Measurements from ENCODE around the gene SHISA6.

GRCh38 chr17:11209906-11210305, 31.1 kb upstream of the SHISA6 start:
- TF ChIP-seq, protein P1, sequence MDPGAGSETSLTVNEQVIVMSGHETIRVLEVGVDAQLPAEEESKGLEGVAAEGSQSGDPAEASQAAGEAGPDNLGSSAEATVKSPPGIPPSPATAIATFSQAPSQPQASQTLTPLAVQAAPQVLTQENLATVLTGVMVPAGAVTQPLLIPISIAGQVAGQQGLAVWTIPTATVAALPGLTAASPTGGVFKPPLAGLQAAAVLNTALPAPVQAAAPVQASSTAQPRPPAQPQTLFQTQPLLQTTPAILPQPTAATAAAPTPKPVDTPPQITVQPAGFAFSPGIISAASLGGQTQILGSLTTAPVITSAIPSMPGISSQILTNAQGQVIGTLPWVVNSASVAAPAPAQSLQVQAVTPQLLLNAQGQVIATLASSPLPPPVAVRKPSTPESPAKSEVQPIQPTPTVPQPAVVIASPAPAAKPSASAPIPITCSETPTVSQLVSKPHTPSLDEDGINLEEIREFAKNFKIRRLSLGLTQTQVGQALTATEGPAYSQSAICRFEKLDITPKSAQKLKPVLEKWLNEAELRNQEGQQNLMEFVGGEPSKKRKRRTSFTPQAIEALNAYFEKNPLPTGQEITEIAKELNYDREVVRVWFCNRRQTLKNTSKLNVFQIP (CRISPR knock-in tag; IDR thresholded peaks at IDR 0.05; ENCODE audit: borderline replicate concordance, low read depth), result no peak
- TF ChIP-seq OSR1 (CRISPR knock-in tag; IDR thresholded peaks at IDR 0.05), result no peak
- no peak for TF ChIP-seq ARNTL (CRISPR knock-in tag; IDR thresholded peaks at IDR 0.05; ENCODE audit: borderline replicate concordance, low read depth)
- TF ChIP-seq BACH2 (CRISPR knock-in tag; IDR thresholded peaks at IDR 0.05; ENCODE audit: borderline replicate concordance), result no peak
- no peak for TF ChIP-seq ESRRG (CRISPR knock-in tag; IDR thresholded peaks at IDR 0.05)
- TF ChIP-seq ZNF8 (CRISPR knock-in tag; IDR thresholded peaks at IDR 0.05), result no peak
- no peak for TF ChIP-seq ZFP3 (CRISPR knock-in tag; IDR thresholded peaks at IDR 0.05)
- TF ChIP-seq, protein P2, sequence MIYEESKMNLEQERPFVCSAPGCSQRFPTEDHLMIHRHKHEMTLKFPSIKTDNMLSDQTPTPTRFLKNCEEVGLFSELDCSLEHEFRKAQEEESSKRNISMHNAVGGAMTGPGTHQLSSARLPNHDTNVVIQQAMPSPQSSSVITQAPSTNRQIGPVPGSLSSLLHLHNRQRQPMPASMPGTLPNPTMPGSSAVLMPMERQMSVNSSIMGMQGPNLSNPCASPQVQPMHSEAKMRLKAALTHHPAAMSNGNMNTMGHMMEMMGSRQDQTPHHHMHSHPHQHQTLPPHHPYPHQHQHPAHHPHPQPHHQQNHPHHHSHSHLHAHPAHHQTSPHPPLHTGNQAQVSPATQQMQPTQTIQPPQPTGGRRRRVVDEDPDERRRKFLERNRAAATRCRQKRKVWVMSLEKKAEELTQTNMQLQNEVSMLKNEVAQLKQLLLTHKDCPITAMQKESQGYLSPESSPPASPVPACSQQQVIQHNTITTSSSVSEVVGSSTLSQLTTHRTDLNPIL (CRISPR knock-in tag; IDR thresholded peaks at IDR 0.05; ENCODE audit: low read depth), result no peak
- TF ChIP-seq, protein P3, sequence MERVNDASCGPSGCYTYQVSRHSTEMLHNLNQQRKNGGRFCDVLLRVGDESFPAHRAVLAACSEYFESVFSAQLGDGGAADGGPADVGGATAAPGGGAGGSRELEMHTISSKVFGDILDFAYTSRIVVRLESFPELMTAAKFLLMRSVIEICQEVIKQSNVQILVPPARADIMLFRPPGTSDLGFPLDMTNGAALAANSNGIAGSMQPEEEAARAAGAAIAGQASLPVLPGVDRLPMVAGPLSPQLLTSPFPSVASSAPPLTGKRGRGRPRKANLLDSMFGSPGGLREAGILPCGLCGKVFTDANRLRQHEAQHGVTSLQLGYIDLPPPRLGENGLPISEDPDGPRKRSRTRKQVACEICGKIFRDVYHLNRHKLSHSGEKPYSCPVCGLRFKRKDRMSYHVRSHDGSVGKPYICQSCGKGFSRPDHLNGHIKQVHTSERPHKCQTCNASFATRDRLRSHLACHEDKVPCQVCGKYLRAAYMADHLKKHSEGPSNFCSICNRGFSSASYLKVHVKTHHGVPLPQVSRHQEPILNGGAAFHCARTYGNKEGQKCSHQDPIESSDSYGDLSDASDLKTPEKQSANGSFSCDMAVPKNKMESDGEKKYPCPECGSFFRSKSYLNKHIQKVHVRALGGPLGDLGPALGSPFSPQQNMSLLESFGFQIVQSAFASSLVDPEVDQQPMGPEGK (CRISPR knock-in tag; IDR thresholded peaks at IDR 0.05; ENCODE audit: borderline replicate concordance), result no peak
- no peak for TF ChIP-seq TCF4 (CRISPR knock-in tag; IDR thresholded peaks at IDR 0.05; ENCODE audit: borderline replicate concordance)
- no peak for TF ChIP-seq SNAI2 (CRISPR knock-in tag; IDR thresholded peaks at IDR 0.05)
- TF ChIP-seq RARB (CRISPR knock-in tag; IDR thresholded peaks at IDR 0.05), result no peak
- no peak for TF ChIP-seq ZFP30 (CRISPR knock-in tag; IDR thresholded peaks at IDR 0.05)
- no peak for TF ChIP-seq TOX (CRISPR knock-in tag; IDR thresholded peaks at IDR 0.05; ENCODE audit: borderline replicate concordance)

Data from SK-N-SH treated with all-trans-retinoic acid at 6 μM for 48 hours (cell line).